GM18951 (cell line): Measurements from ENCODE around the gene AGMO.
"Not testable (repeated sequence)": the region's sequence is repeated elsewhere in the genome, so short reads cannot be mapped to it uniquely, and the experiment has no call there.

Source experiments
- POLR2A ChIP-seq: IDR thresholded peaks from 4 replicates; pipeline ENCODE4 v1.6.1; 2011; ENCODE audit warnings: mild to moderate bottlenecking; ENCODE audit not compliant: insufficient read length, insufficient read depth; ENCODE audit errors: extremely low read depth
- in situ Hi-C: fragments of 300-500 bp; cut with MboI; formaldehyde crosslinking; loops from one replicate; pipeline ENCODE4 v1.12.0; 2022; ENCODE audit warnings: low sequenced_read_pairs, mixed read lengths, inconsistent platforms; ENCODE audit not compliant: unreplicated experiment

Gene AGMO

GRCh38 chr7:15554081-15554480 lies 7.7 kb downstream of the AGMO start:
- no peak for TF ChIP-seq POLR2A
- in situ Hi-C loops: no loop called here

GRCh38 chr7:15547320-15547719 lies 14.5 kb downstream of the AGMO start:
- in situ Hi-C loops: not testable (repeated sequence)

DNA sequence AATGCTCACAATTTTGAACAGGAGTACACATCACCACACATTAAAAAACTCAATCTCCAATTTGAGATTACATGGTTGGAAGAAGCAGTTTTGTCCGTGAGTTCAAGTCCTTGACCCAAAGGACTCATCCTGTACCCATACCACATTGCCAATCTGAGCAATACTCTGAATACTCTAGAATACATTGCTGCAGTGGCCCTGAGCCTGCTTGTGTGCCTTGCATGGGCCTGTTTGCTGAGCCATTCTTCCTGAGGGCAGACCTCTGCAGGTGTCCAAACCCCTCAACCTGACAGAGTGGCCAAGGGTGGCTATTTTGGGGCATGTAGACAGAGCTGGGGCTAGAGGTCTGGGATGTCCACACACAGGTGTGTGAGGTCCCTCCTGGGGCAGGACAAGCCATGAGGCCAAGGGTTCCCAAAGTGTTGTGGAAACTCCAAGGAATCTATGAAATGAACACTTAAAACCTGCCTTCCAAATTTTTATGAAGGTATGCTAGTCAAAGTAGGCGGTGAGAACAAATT lies 15.5 kb downstream of the AGMO start:
- no peak for TF ChIP-seq POLR2A
- in situ Hi-C loops: no loop called here

DNA sequence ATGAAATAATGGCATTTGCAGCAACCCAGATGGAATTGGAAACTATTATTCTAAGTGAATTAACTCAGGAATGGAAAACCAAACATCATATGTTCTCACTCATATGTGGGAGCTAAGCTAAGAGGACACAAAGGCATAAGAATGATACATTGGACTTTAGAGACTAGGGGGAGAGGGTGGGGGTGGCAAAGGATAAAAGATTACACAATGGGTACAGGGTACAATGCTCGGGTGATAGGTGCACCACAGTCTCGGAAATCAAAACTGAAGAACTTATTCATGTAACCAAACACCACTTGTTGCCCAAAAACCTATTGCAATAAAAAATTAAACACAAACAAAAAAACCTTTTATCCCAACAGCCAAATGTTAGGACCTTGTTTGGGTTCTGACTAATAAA lies 17.8 kb downstream of the AGMO start:
- no peak for TF ChIP-seq POLR2A
- in situ Hi-C loops: no loop called here

- in situ Hi-C loops: no loop called here
- no peak for TF ChIP-seq POLR2A
Observed at GRCh38 chr7:15543256-15543655, 18.6 kb downstream of the AGMO start.

- in situ Hi-C loops: no loop called here
Observed at GRCh38 chr7:15527648-15528047, 34.2 kb downstream of the AGMO start.

DNA sequence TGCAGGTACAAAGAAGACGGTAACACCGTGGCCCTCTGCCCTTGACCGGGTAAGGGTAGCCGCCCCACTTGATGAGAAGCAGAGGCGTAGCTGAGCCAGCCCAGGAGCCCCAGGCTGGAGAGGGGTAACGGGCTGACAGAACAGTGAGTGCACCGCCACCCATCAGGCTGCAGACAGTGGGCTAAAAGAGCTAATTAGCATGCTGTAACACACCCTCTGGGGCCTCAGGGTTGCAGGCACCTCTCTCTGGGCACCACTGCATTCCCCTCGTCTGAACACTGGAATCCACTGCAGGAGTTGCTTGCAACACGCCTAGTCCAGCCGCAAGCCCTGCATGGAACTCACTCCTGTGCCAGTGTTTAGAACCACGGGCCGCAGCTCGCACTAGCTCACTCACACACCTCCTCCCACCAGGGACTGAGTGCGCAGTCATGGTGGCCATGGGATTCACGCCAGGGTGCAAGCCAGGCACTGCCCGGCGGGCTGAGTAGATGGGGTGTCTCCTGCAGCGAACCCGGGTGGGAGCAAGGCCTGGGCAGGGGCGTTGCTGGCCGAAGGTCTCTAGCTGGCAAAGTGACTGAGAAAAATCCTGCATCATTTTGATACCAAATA lies 36.1 kb downstream of the AGMO start:
- in situ Hi-C loops: no loop called here
- no peak for TF ChIP-seq POLR2A

More at GRCh38 chr7:15527648-15528047, 34.2 kb downstream of the AGMO start:
- no peak for TF ChIP-seq POLR2A

DNA sequence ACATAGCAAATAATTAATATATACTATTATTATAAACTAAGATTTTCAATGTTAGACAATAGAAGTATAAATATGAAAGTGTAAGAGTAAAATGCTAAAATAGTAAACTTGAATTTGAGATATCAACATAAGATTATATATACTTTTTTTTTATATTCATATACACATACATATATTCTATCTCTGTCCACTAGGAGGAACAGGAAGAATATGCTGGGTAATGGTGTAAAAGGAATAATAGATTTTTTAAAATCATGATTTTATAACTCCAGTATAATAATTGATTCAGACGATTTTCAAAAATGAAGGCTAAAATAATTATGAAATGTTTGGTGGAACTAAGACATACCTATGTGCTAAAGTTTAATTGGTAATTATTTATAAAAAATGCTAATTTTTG lies 37.7 kb downstream of the AGMO start:
- in situ Hi-C loops: no loop called here

DNA sequence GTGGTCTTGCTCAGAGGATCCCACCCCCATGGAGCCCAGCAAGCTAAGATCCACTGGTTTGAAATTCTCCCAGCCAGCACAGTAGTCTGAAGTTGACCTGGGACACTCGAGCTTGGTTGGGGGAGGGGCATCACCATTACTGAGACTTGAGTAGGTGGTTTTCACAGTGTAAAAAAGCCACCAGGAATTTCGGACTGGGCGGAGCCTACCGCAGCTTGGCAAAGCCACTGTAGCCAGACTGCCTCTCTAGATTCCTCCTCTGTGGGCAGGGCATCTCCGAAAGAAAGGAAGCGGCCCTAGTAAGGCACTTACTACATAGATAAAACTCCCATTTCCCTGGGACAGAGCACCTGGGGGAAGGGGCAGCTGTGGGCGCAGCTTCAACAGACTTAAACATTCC lies 44.0 kb downstream of the AGMO start:
- in situ Hi-C loops: not testable (repeated sequence)

More for the DNA sequence above, 37.7 kb downstream of the AGMO start:
- TF ChIP-seq POLR2A: no peak

GRCh38 chr7:15515252-15515651 lies 46.6 kb downstream of the AGMO start:
- in situ Hi-C loops: no loop called here

DNA sequence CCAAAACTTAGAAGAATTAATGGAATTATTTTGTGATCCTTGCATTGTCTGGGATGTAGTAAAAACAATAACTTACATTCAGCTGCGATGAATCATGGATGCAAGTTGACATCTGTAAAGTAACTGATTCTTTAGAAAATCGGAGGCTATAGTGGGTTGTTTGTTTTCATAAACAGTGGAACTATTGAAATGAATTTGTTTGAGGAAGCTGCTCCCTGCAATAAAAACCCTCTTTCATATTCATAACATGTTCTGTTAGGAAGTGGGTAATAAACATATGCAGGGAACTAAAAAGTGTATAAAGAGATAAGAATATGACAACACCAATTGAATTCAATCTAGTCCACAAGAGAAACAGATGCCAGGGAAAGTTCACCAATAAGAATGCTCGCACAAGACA lies 53.6 kb downstream of the AGMO start:
- TF ChIP-seq POLR2A: no peak
- in situ Hi-C loops: no loop called here

More at GRCh38 chr7:15515252-15515651, 46.6 kb downstream of the AGMO start:
- TF ChIP-seq POLR2A: no peak

- in situ Hi-C loops: no loop called here
- no peak for TF ChIP-seq POLR2A
Observed at GRCh38 chr7:15507708-15508107, 54.1 kb downstream of the AGMO start.

DNA sequence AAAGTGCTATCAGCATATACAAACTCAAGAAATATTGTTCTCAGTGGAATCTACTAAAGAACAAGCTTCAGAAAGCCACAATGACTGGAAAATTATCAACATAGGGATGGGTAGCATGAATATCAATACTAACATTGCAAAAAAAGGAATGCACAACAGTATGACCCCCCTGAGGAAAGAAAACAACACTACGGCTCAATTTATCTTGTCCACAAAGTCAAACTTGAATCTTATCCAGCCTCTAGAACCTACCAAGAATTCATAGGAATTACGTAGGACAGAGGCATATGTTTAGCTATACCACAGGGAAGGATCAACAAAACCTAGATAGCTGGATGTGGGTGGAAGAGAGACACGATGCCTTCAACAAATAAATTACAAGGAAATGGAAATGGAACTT lies 54.6 kb downstream of the AGMO start:
- TF ChIP-seq POLR2A: no peak

GRCh38 chr7:15505761-15506160 lies 56.1 kb downstream of the AGMO start:
- in situ Hi-C loops: no loop called here
- no peak for TF ChIP-seq POLR2A

More for the DNA sequence above, 54.6 kb downstream of the AGMO start:
- in situ Hi-C loops: no loop called here

DNA sequence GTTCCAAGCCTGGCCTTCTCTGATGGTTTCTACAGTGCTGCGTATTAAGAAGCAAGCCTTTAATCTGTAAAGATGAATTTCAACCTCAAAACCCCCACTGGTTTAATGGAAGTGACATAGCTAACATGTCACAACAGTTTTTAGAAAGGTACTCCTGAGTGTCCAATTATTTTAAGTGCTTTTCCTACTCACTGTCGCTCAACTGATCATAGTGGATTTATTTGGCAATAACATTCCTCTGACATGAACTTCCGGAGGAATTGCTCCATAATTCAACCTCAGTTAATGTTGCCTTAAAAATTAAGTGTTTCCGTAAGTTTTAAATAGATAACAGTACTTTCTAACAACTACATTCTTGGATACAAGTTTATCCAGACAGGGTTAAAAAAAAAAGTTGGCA lies 57.5 kb downstream of the AGMO start:
- no peak for TF ChIP-seq POLR2A
- in situ Hi-C loops: no loop called here
